SK-N-SH (cell line): ENCODE results near the gene ZNF493. TPM values are rescaled to one million over a fixed set of nuclear protein-coding genes. Genes with fewer than 3 reads are reported as not detected.
A peak's percentile ranks its signal among the peaks of the same experiment; 100 is the strongest.

ENCODE experiments used
- CTCF ChIA-PET: fragments of 300-600, 350-600 bp; formaldehyde crosslinking; extraction: SDS; loops from one replicate; lab custom pipeline; 2021; lab: Yijun Ruan, JAX
- POLR2A ChIA-PET: fragments of 350-600 bp; sonication (Branson Sonifier 250); formaldehyde crosslinking; extraction: SDS; loops from one replicate; lab custom pipeline; 2020; ENCODE audit warnings: antibody characterized with exemption, inconsistent platforms; lab: Yijun Ruan, JAX
- DNase-seq: peaks from one replicate; pipeline ENCODE4 v3.0.0; 2012
- H2AFZ ChIP-seq: fragments of 200-600 bp; sonication (generic); 2 replicates; pipeline ENCODE4 v1.8.1; 2016; ENCODE audit warnings: antibody characterized with exemption, mild to moderate bottlenecking, low read depth
- H3F3A ChIP-seq: fragments of 200-600 bp; sonication (generic); replicated peaks from 2 replicates; pipeline ENCODE3; 2016; ENCODE audit warnings: antibody characterized with exemption, mild to moderate bottlenecking; ENCODE audit not compliant: insufficient read depth
- H3K27ac ChIP-seq, 2 experiments: fragments of 200-500 bp in 1 of 2; fragments of 200-600 bp in 1 of 2; sonication (Bioruptor generic) in 1 of 2; sonication (generic), shearing (Covaris generic) in 1 of 2; 2 replicates each; pipeline versions ENCODE4 v1.5.1 to v1.6.1; 2014 to 2016; ENCODE audit warnings: low read depth in 2 of 2, inconsistent platforms in 1 of 2, low read length in 1 of 2, mild to moderate bottlenecking in 1 of 2, mixed read lengths in 1 of 2
- H3K27me3 ChIP-seq: fragments of 200-600 bp; sonication (generic), shearing (Covaris generic); 2 replicates; pipeline ENCODE4 v1.6.1; 2016; ENCODE audit warnings: mixed run types; ENCODE audit not compliant: insufficient read depth
- H3K36me3 ChIP-seq, 2 experiments: fragments of 200-500 bp in 1 of 2; fragments of 200-600 bp in 1 of 2; sonication (Bioruptor generic) in 1 of 2; sonication (generic) in 1 of 2; replicated peaks in 1 of 2; 2 replicates each; pipeline versions ENCODE3 to v1.5.1; 2014 to 2016; ENCODE audit warnings: low read length in 1 of 2, mild to moderate bottlenecking in 1 of 2; ENCODE audit not compliant: insufficient read depth in 2 of 2, control insufficient read depth in 1 of 2
- H3K4me1 ChIP-seq, 2 experiments: fragments of 200-500 bp in 1 of 2; fragments of 200-600 bp in 1 of 2; sonication (Bioruptor generic) in 1 of 2; sonication (generic), shearing (Covaris generic) in 1 of 2; 2 replicates each; pipeline versions ENCODE4 v1.5.1 to v1.6.1; 2014 to 2016; ENCODE audit warnings: low read depth in 1 of 2, low read length in 1 of 2, mixed run types in 1 of 2; ENCODE audit not compliant: insufficient read depth in 2 of 2, control insufficient read depth in 1 of 2
- H3K4me2 ChIP-seq: fragments of 200-600 bp; sonication (generic), shearing (Covaris generic); 2 replicates; pipeline ENCODE4 v1.6.1; 2017; ENCODE audit warnings: mixed run types
- H3K4me3 ChIP-seq, 2 experiments: fragments of 200-500 bp in 1 of 2; fragments of 200-600 bp in 1 of 2; sonication (Bioruptor generic) in 1 of 2; sonication (generic), shearing (Covaris generic) in 1 of 2; 2 replicates each; pipeline versions ENCODE4 v1.5.1 to v1.8.1; 2014 to 2016; ENCODE audit warnings: low read depth in 2 of 2, inconsistent platforms in 1 of 2, low read length in 1 of 2, mild to moderate bottlenecking in 1 of 2, mixed read lengths in 1 of 2, moderate library complexity in 1 of 2
- H3K79me2 ChIP-seq: fragments of 200-600 bp; sonication (generic); 2 replicates; pipeline ENCODE4 v1.8.1; 2017; ENCODE audit warnings: mild to moderate bottlenecking; ENCODE audit not compliant: insufficient read depth
- H3K9ac ChIP-seq: fragments of 200-600 bp; sonication (generic); 2 replicates; pipeline ENCODE4 v1.6.1; 2017; ENCODE audit warnings: mixed run types
- H3K9me2 ChIP-seq: fragments of 200-600 bp; sonication (generic); 2 replicates; pipeline ENCODE4 v1.6.1; 2017; ENCODE audit warnings: mixed run types
- H3K9me3 ChIP-seq: fragments of 200-600 bp; sonication (generic); 2 replicates; pipeline ENCODE4 v1.6.1; 2017; ENCODE audit warnings: mixed run types, mild to moderate bottlenecking, moderate library complexity
- H4K20me1 ChIP-seq: fragments of 200-600 bp; sonication (generic); 2 replicates; pipeline ENCODE4 v1.6.1; 2017; ENCODE audit warnings: mild to moderate bottlenecking, mixed run types; ENCODE audit not compliant: insufficient read depth
- ELF1 ChIP-seq: IDR thresholded peaks from 2 replicates; pipeline ENCODE4 v1.4.0; 2012
- EZH2phosphoT487 ChIP-seq: fragments of 200-600 bp; sonication (generic); IDR thresholded peaks from 2 replicates; pipeline ENCODE4 v1.6.1; 2017; ENCODE audit warnings: low read depth, mixed run types, mild to moderate bottlenecking, antibody characterized with exemption, moderate library complexity, borderline replicate concordance
- FOSL2 ChIP-seq: IDR thresholded peaks from 2 replicates; pipeline ENCODE4 v1.4.0; 2012; ENCODE audit warnings: low read depth, mild to moderate bottlenecking, moderate library complexity, borderline replicate concordance
- FOXJ3 ChIP-seq: sonication (generic); formaldehyde crosslinking; IDR thresholded peaks from 2 replicates; pipeline ENCODE4 v1.5.1; 2020; ENCODE audit warnings: mild to moderate bottlenecking, missing genetic modification reagents
- FOXM1 ChIP-seq: IDR thresholded peaks from 2 replicates; pipeline ENCODE4 v1.4.0; 2012; ENCODE audit warnings: low read depth, mild to moderate bottlenecking
- GABPA ChIP-seq: IDR thresholded peaks from 2 replicates; pipeline ENCODE4 v1.4.0; 2012; ENCODE audit warnings: low read depth, mild to moderate bottlenecking
- GATA2 ChIP-seq: sonication (generic); formaldehyde crosslinking; IDR thresholded peaks from 2 replicates; pipeline ENCODE4 v1.5.0; 2020; ENCODE audit warnings: mild to moderate bottlenecking, missing genetic modification reagents
- RCOR1 ChIP-seq: fragments of 150-350 bp; IDR thresholded peaks from 2 replicates; pipeline ENCODE4 v1.6.1; 2017; ENCODE audit warnings: antibody characterized with exemption, low read length
- RFX5 ChIP-seq: IDR thresholded peaks from 2 replicates; pipeline ENCODE4 v1.6.1; 2012; ENCODE audit warnings: mild to moderate bottlenecking, improper control_type of control experiment, low read length
- RXRA ChIP-seq: IDR thresholded peaks from 2 replicates; pipeline ENCODE4 v1.4.0; 2012; ENCODE audit warnings: low read depth, mild to moderate bottlenecking, borderline replicate concordance
- SIN3A ChIP-seq: IDR thresholded peaks from 2 replicates; pipeline ENCODE4 v1.6.1; 2012; ENCODE audit warnings: low read depth, mild to moderate bottlenecking, low read length, moderate library complexity, borderline replicate concordance
- TAF1 ChIP-seq: IDR thresholded peaks from 2 replicates; pipeline ENCODE4 v1.6.1; 2012; ENCODE audit warnings: low read depth, mild to moderate bottlenecking, low read length, moderate library complexity, borderline replicate concordance
- TCF12 ChIP-seq: IDR thresholded peaks from 2 replicates; pipeline ENCODE4 v1.4.0; 2012
- TEAD4 ChIP-seq: IDR thresholded peaks from 2 replicates; pipeline ENCODE4 v1.4.0; 2012; ENCODE audit warnings: mild to moderate bottlenecking, borderline replicate concordance; ENCODE audit not compliant: insufficient read depth
- WGBS: methylation state at CpG from one replicate; pipeline ENCODE4 v1.1.6; 2017; ENCODE audit warnings: low lambda C conversion rate; 5-methylcytosine and 5-hydroxymethylcytosine counted together
- polyA plus RNA-seq, 3 experiments: library from polyadenylated mRNA; depleted of rRNA; stranded (reverse); fragments of >200 nt; gene quantifications; 2 replicates each; pipeline ENCODE4 v1.2.3, GENCODE V29; 2012
- TF ChIP-seq, protein P1 (sequence below): IDR thresholded peaks from 2 replicates; pipeline ENCODE4 v1.6.1; 2012; ENCODE audit warnings: mild to moderate bottlenecking, low read depth, low read length, moderate library complexity
- TF ChIP-seq, protein P2 (sequence below): fragments of 200-600 bp; sonication (generic); IDR thresholded peaks from 2 replicates; pipeline ENCODE4 v1.6.1; 2017; ENCODE audit warnings: antibody characterized with exemption, mild to moderate bottlenecking, moderate library complexity
- TF ChIP-seq, protein P3 (sequence below): IDR thresholded peaks from 2 replicates; pipeline ENCODE4 v1.4.0; 2012; ENCODE audit warnings: low read depth, borderline replicate concordance
- TF ChIP-seq, protein P4 (sequence below): fragments of 150-350 bp; IDR thresholded peaks from 2 replicates; pipeline ENCODE4 v1.6.1; 2016; ENCODE audit warnings: mild to moderate bottlenecking, low read depth, low read length

Gene ZNF493
- polyA plus RNA-seq, 1 of the 3 experiments (the other 2 are of a cell fraction) = 3.7 TPM

DNA sequence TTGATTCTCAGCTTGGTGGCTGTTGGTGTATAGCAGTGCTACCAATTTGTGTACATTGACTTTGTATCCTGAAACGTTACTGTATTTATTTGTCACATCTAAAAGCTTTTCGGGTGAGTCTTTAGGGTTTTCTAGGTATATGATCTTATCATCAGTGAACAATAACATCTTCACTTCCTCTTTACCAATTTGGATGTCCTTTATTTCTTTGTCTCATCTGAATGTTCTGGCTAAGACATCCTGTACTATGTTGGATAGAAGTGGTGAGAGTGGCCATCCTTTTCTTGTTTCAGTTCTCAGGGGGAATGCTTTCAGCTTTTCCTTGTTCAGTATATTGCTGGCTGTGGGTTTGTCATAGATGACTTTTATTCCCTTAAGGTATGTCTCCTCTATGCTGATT is 44.1 kb upstream of the ZNF493 start:
- no peaks in the 10 kb centered on the region for H3K36me3 ChIP-seq
- H3K9ac ChIP-seq = no peak overlapping the region
- no peaks in the 10 kb centered on the region for H3F3A ChIP-seq
- no peaks in the 10 kb centered on the region for H3K79me2 ChIP-seq
- no peaks in the 10 kb centered on the region for H3K9me2 ChIP-seq
- whole genome bisulfite sequencing = 17% methylated on average over 1 of the region's 2 CpGs
- DNase-seq = no peak
- H3K9me3 ChIP-seq = no peaks in the 10 kb centered on the region
- H2AFZ ChIP-seq = no peak overlapping the region
- H3K4me3 ChIP-seq = no peak overlapping the region
- ChIA-PET POLR2A (no interaction called here), CTCF (no interaction called here)
- H3K4me1 ChIP-seq = no peaks in the 10 kb centered on the region
- H3K27me3 ChIP-seq = no peaks in the 10 kb centered on the region
- H3K27ac ChIP-seq = no peak overlapping the region
- no peak for TF ChIP-seq EZH2phosphoT487
- no peaks in the 10 kb centered on the region for H4K20me1 ChIP-seq
- no peak overlapping the region for H3K4me2 ChIP-seq

DNA sequence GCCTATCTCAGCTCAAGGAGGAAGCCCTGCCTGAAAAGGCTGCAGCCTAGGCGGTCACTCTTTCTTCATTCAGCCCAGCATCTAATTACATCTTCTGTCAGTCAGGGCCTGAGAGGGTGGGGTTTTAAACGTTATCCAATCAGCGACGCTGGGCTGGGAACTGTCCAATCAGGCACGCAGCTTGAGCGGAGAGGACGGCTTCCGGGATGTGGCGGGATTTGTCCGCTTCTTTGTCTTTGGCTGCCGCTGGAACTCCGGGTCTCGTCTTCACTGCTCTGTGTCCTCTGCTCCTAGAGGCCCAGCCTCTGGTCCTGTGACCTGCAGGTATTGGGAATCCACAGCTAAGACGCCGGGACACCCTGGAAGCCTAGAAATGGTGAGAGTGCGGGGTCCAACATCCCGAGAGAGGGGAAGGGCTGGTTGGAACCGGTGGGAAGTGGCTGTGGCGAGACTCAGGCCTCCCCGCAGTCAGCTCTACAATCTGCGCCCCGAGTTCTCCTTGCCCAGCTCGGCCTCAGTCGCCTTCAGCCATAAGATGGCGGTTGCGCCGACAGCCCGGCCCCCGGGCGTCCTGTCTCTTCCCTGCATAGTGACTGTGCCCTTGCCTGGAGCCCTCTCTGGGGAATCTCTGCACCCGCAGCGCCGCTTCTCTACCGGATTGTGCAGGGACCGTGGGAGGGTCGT is 38.0 kb upstream of the ZNF493 start, which contains the start of gene ZNF738:
Gene ZNF738, plus strand, starts transcription at position 233 of the 684 bp plus-strand sequence. Its CDS starts 141 bp downstream, at position 374.
- ChIA-PET CTCF (no interaction called here), POLR2A (interaction anchor here (1.0 to 2.0 kb wide), 2 partner anchors 30 to 38 kb away, joined by 11 to 14 read pairs; partner anchors contain the start of genes ZNF493 and ZNF708)
- Histone ChIP-seq H3K9me3 (0 out of 2 replicates have a peak, but pooled peaks cover 7% of the 10 kb centered on the region), H3K4me3 (peak within 1 kb of the TSS; percentile 72 to 78), H4K20me1 (no peaks in the 10 kb centered on the region), H3K79me2 (peaks cover 44% of the 10 kb centered on the region), H3K27me3 (no peaks in the 10 kb centered on the region), H3F3A (peaks cover 7% of the 10 kb centered on the region), H3K27ac (peak within 1 kb of the TSS; percentile 76 to 77), H3K9ac (peak within 1 kb of the TSS; percentile 85), H3K36me3 (peaks cover 13 to 25% of the 10 kb centered on the region in 2 experiments), H3K4me2 (peak within 1 kb of the TSS; percentile 73), H2AFZ (peak within 1 kb of the TSS; percentile 98), H3K9me2 (no peaks in the 10 kb centered on the region), H3K4me1 (no peaks in the 10 kb centered on the region)
- peak; percentile 82 for DNase-seq
- 1% methylated on average over 10 of the region's 36 CpGs for WGBS
- TF ChIP-seq RFX5 (peak; percentile 74), ELF1 (peak; percentile 77), FOXM1 (no peak), TAF1 (peak; percentile 53; the same call in 1 of the 2 replicates), RXRA (no peak), GABPA (peak; percentile 65), RCOR1 (no peak), FOSL2 (no peak), GATA2 (CRISPR knock-in tag) (no peak), FOXJ3 (CRISPR knock-in tag) (no peak), SIN3A (0 out of 2 replicates have a peak, but pooled peaks have one; percentile 26), TCF12 (no peak), TEAD4 (no peak)
- TF ChIP-seq, protein P1, sequence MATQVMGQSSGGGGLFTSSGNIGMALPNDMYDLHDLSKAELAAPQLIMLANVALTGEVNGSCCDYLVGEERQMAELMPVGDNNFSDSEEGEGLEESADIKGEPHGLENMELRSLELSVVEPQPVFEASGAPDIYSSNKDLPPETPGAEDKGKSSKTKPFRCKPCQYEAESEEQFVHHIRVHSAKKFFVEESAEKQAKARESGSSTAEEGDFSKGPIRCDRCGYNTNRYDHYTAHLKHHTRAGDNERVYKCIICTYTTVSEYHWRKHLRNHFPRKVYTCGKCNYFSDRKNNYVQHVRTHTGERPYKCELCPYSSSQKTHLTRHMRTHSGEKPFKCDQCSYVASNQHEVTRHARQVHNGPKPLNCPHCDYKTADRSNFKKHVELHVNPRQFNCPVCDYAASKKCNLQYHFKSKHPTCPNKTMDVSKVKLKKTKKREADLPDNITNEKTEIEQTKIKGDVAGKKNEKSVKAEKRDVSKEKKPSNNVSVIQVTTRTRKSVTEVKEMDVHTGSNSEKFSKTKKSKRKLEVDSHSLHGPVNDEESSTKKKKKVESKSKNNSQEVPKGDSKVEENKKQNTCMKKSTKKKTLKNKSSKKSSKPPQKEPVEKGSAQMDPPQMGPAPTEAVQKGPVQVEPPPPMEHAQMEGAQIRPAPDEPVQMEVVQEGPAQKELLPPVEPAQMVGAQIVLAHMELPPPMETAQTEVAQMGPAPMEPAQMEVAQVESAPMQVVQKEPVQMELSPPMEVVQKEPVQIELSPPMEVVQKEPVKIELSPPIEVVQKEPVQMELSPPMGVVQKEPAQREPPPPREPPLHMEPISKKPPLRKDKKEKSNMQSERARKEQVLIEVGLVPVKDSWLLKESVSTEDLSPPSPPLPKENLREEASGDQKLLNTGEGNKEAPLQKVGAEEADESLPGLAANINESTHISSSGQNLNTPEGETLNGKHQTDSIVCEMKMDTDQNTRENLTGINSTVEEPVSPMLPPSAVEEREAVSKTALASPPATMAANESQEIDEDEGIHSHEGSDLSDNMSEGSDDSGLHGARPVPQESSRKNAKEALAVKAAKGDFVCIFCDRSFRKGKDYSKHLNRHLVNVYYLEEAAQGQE = no peak; the same call in 1 of the 2 replicates
- TF ChIP-seq, protein P2, sequence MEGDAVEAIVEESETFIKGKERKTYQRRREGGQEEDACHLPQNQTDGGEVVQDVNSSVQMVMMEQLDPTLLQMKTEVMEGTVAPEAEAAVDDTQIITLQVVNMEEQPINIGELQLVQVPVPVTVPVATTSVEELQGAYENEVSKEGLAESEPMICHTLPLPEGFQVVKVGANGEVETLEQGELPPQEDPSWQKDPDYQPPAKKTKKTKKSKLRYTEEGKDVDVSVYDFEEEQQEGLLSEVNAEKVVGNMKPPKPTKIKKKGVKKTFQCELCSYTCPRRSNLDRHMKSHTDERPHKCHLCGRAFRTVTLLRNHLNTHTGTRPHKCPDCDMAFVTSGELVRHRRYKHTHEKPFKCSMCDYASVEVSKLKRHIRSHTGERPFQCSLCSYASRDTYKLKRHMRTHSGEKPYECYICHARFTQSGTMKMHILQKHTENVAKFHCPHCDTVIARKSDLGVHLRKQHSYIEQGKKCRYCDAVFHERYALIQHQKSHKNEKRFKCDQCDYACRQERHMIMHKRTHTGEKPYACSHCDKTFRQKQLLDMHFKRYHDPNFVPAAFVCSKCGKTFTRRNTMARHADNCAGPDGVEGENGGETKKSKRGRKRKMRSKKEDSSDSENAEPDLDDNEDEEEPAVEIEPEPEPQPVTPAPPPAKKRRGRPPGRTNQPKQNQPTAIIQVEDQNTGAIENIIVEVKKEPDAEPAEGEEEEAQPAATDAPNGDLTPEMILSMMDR = no peak
- TF ChIP-seq, protein P3, sequence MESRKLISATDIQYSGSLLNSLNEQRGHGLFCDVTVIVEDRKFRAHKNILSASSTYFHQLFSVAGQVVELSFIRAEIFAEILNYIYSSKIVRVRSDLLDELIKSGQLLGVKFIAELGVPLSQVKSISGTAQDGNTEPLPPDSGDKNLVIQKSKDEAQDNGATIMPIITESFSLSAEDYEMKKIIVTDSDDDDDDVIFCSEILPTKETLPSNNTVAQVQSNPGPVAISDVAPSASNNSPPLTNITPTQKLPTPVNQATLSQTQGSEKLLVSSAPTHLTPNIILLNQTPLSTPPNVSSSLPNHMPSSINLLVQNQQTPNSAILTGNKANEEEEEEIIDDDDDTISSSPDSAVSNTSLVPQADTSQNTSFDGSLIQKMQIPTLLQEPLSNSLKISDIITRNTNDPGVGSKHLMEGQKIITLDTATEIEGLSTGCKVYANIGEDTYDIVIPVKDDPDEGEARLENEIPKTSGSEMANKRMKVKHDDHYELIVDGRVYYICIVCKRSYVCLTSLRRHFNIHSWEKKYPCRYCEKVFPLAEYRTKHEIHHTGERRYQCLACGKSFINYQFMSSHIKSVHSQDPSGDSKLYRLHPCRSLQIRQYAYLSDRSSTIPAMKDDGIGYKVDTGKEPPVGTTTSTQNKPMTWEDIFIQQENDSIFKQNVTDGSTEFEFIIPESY = no peak
- TF ChIP-seq, protein P4, sequence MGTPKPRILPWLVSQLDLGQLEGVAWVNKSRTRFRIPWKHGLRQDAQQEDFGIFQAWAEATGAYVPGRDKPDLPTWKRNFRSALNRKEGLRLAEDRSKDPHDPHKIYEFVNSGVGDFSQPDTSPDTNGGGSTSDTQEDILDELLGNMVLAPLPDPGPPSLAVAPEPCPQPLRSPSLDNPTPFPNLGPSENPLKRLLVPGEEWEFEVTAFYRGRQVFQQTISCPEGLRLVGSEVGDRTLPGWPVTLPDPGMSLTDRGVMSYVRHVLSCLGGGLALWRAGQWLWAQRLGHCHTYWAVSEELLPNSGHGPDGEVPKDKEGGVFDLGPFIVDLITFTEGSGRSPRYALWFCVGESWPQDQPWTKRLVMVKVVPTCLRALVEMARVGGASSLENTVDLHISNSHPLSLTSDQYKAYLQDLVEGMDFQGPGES = peak; percentile 56
